HG03442 (cell line): Measurements from ENCODE around the gene OR4A15.

Experiments
- ATAC-seq: cut with Tn5 transposase; IDR thresholded peaks from one replicate; pipeline ENCODE4 v1.9.1; 2021; ENCODE audit warnings: mild to moderate bottlenecking, moderate library complexity; ENCODE audit not compliant: unreplicated experiment

OR4A15 gene

DNA sequence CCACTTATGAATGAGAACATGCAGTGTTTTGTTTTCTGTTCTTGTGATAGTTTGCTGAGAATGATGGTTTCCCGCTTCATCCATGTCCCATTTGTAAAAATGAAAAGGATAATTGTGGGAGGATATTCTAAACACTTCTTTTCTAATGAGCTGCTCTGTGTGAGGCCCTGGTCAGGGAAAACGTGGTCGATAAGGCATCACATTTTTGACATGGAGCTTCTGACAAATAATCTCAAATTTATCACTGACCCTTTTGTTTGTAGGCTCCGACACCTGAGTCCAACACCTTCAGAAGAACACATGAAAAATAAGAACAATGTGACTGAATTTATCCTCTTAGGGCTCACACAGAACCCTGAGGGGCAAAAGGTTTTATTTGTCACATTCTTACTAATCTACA is at the start of gene OR4A15:
Gene OR4A15 (plus strand): TSS at position 301 of the 400 bp plus-strand sequence. CDS start 0 bp downstream, at position 301.
- ATAC-seq, result no peak

DNA sequence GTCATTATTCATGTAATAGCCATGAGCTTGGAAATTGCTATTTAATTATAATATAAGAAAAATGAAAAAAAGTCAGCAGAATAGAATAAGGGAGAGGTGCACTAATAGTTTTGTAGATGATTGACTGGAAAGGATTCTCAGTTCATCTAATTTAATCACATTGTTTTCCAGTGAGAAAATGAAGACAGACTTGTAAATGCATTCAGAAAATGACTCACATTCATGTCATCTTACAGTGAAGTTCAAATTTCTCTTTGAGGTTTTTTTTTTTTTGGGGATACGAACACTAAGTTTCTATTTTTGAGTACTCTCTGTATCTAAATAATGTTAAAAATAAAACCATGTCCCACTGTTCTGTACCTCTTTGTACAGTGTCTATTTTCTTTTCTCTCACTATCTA is 43.3 kb upstream of the OR4A15 start:
- ATAC-seq, result no peak

DNA sequence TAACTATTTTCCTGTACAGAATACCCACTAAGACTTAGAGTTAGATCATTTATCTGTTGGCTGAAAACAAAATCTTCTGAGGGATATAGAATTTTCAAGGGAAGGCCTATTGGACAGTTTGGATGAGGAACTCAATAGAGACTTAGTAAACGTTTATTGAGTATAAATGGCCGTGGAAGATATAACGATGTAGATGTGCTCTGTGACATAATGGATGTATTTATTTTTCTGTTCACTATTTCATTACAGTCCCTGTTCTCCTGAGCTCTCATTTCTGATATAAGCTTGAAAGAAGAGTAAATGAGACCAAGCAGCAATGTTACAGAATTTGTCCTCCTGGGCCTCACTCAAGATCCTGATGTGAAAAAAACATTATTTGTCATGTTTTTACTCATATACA is 24.9 kb upstream of the OR4A15 start, which contains the start of gene OR4A16:
Gene OR4A16 (plus strand): TSS at position 301 of the 400 bp plus-strand sequence. CDS start 0 bp downstream, at position 301.
- ATAC-seq, result no peak

DNA sequence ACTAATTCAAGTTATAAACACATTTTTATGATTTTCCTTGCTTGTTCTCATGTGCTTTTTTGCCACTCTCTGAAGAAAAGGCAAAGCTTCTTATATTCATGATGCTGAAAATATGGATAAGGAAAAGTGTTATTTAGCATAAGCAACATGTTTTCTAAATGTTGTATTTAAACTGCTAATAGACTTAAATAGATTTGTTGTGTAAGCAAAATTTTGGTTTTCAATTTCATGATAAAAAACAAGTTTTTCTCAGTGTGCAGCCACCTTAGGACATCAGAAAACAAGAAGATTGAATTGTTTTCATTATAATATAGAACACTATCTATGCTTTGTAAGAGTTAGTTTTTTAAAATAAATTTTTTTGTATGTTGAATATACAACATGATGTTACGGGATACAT is 22.5 kb upstream of the OR4A15 start:
- ATAC-seq, result no peak

DNA sequence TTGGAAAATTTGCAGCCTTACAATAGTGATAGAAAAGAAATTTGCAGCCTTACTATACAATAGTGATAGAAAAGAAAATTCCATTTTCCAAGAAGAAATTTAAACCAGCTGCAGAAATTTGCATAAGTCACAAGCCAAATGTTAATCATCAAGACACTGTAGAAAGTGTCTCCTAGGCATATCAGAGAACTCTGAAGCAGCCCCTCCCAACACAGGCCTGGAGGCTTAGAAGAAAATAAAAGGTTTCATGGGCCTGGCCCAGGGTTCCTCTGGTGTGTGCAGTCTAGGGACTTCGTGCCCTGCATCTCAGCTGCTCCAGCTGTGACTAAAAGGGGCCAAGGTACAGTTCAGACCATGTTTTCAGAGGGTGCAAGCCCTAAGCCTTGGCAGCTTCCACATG is 18.7 kb upstream of the OR4A15 start:
- ATAC-seq, result no peak

DNA sequence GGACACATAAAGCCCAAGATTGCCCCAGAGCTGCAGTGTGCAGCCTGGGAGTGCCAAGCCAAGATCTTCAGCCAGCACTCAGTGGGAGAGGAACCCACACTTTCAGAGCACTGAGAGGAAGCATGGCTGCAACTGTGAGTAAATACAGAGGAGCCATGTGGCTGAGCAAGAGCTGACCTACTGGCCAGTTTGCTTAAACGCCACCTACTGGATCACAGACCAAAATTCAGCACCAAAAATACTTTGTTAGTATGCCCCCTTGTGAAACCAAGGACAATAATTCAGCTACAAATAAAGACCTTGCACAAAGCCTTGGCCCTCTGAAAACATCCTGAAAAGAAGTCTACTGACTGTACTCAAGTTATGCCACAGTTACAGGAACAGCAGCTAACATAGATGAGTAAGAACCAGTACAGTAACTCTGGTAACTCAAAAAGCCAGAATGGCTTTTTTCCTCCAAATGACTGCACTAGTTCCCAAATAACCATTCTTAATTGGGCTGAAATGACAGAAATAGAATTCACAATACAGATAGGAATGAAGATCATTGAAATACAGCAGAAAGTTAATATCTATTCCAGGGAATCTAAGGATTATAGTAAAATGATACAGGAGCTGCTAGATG is 10.1 kb upstream of the OR4A15 start:
- ATAC-seq, result no peak

DNA sequence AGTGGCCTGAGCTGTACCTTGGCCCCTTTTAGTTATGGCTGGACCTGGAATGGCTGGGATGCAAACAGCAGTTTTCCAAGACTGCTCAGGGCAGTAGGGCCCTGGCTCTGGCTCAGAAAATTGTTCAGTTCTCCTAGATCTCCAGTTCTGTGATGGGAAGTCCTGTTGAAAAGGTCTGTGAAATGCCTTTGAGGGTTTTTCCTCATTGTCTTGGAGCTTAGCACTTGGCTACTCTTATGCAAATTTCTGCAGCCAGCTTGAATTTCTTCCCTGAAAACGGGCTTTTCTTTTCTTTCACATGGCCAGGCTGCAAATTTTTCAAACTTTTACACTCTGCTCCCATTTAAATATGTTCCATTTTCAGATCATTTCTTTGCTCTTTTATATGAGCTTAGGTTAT is 33.2 kb downstream of the OR4A15 start:
- no peak for ATAC-seq
